Hippocampal formation (tissue), 2 donors: ENCODE results near the gene GOLM1.
"Not testable (repeated sequence)": the region's sequence is repeated elsewhere in the genome, so short reads cannot be mapped to it uniquely, and the experiment has no call there.

Experiments
- DNase-seq, 2 donors: peaks; one replicate each; lab custom pipeline; 2025; lab: John Stamatoyannopoulos, UW

GOLM1 gene

DNA sequence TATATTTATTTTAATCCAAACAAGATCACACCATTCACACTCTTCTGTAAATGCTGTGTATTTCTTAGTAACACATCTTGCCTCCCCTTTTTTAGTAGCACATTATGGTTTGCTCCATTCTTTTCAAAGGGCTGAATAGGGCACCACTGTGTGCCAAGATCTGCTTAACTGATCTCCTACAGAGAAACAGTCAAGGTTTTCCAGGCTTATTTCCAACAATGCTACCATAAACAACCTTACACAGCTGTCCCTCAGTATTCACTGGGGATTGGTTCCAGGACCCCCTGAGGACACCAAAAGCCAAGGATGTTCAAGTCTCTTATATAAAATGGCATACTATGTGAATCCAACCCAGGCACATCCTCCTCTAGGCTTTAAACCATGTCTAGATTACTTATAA lies 16.5 kb downstream of the GOLM1 start:
- peak in 1 of 2 donors; percentile 45 for DNase-seq

DNA sequence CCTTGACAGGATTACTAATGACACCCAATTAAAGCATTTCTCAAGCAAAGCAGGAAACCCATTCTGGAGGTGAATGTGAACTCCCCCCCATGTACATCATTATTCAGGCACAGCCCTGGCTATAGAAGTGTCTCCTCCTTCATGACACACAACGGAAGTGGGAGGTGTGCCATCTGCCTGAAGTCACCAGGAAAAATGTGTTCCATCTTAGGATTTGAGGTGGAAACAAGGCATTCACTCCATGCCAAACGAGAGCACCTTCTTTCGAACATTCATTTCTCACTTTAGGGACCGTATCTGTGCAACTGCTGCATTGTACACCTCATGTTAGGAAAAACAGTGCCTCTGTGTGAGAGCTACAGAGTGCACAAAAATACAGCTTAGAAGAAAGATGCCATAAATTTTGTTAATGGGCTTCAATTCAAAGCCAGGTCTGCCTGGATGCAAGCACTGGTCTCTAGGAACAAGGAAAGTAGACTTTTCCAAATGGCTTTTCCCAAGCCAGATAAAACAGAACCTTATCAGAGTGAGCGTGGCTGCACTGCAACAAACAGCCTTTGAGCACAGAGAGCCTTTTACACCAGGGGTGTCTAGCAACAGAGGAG lies 19.4 kb downstream of the GOLM1 start:
- DNase-seq = no peak

DNA sequence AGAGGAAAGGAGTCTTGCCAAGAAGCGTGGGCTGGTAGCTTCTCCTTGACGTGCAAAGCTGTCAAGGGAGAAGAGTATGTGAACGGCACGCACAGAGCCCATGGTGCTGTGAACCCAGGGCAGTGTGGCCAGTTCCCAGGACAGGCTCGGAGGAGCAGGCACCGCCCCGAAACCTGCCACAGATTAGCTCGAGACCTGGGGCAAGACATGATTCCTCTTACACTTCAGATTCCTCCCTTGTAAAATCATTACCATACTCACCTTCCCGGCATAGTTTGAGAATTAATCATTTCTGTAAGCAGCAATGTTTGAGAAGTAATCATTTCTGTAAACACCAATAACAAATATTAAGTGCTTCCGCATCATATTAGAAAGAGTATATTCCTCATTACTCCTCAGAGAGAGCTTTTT lies 19.9 kb downstream of the GOLM1 start:
- no peak for DNase-seq

DNA sequence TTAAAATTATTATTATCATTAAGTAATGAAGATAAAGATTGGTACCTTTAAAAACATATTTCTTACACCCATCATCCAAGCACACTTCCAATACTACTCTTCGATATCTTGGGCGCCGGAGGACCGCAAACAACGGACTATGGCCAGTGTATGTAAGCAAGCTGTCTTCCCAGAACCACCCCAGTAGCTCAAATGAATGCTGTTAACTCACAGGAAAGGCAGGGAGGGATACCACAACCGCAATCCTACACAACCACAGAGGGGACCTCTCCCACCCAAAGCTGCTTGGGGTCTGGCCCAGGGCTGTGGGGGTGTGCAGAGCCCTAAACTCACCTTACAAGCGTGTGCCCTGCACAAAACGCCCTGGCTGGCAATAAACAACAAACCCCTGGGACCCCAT lies 20.6 kb downstream of the GOLM1 start:
- no peak for DNase-seq

DNA sequence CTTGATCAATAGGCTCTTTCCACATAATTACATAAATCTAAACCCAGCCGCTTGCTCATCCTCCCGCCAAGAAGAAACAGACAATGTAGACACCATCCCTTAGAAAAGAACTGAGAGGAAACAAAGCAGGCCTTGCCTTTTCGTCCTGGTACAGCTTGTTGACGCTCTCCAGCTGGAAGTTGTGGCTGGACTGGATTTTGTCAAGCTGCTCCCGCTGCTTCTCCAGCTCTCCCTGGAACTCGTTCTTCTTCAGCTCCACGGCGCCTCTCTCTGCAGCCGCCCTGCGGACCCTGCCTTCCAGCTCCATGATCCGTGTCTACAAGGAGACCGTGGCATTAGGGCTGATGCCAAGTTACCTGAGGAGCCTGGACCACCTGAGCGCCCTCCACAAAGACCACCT lies 22.1 kb downstream of the GOLM1 start:
- peak in 1 of 2 donors; percentile 33 for DNase-seq

DNA sequence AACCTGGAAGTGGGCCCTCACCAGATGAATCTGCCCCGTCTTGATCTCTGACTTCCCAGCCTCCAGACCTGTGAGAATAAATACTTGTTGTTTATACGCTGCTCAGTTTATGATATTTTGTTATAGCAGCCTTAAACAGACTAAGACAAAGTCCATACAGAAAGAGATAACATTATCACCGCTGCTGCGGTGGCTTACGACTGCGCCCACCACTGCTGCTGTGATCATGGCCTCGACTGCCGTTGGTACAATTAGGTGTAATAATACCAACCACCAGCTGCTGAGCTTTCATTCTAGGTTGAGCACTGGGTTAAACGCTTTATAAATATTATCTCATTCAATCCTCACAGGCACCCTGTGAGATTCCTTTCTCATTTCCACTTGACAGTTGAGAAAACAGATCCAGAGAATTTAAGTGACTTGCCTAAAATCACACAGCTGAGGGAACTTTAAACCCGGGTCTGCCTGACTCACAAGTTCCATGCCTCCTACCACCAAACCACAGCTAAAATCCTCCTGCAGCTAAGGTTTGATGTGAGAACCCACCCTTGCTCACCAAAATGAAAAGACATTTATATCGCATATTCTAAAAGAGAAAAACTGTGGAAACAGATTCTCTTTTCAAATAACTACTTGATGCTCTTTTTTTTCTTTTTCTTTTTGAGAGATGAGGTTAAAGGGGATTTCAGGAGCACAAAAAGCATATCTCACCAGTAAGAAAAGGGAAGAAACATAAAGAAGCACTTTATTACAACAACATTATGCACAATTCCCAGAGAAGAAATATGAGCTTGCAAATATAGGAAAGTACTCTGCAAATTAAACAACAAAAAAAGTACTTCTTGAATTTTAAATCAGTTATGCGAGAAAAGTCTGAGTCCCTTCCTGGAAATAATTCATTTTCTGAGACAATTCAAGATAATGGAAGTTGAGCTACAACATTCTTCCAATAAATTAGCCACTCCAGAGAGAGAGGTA lies 23.9 kb downstream of the GOLM1 start:
- DNase-seq = no peak

DNA sequence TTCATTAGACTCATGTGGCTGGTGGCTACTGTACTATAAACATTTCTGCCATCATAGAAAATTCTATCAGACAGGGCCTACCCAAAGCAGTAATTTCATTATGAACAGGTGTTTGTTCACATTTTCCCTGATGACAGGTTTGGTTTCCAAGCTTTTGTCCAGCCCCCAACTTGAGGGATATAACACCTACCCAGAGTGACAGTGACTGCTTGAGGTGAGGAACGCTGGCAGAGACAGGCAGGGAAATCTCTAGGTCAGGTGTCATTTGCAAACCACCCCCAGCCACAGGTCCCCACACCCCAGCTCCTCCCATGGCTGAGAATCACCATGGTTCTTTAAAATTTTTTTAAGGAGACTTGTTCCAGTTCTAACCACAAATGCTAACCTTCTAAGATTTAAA lies 25.5 kb downstream of the GOLM1 start:
- DNase-seq = no peak

DNA sequence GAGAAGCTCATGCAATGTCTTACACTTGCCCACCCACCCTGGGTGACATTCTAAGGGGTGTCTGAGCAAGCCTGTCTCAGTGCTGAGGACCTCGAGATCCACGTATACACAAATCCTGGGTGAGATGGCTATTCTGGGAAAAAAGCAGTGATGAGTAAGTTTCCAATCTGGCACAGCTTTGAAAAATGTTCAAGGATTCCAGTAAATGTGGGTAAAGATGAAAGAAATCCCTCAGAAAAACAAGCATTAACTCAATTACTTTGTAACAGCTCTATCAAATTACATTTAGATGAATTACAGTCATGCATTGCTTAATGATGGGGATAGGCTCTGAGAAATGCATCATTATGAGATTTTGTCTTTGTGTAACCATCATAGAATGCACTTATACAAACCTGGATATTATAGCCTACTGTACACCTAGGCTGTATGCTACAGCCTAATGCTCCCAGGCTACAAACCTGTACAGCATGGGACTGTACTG lies 26.9 kb downstream of the GOLM1 start:
- no peak for DNase-seq

DNA sequence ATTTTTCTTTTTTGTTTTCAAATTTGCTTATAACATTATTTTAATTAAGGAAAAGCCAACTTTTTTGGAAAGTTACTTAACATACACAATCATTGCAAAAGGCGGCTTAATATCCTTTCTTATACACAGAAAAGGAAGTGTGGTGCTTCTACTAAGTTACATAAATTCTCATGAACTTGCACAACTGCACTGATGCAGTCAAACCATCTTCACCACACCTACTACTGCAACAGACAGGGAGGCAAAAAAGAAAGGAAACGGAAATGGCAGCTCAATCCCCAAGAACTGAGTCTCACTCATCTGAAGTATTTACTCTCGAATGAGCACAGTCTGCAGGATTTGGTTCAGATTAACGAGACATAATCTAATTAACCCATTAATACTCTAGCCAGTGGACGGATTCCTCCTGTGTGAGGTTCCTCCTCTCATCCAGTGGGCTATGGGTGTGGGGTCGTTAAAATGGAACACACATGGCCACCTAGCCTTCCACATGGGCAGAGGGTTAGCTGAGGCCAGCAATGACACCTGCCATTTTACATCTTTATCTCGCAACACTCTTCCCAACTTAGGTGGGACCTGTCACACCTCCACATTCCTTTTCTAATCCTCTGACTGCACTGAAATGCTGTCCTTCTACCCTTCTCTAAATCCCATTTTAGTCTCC lies 30.0 kb downstream of the GOLM1 start:
- no peak for DNase-seq

DNA sequence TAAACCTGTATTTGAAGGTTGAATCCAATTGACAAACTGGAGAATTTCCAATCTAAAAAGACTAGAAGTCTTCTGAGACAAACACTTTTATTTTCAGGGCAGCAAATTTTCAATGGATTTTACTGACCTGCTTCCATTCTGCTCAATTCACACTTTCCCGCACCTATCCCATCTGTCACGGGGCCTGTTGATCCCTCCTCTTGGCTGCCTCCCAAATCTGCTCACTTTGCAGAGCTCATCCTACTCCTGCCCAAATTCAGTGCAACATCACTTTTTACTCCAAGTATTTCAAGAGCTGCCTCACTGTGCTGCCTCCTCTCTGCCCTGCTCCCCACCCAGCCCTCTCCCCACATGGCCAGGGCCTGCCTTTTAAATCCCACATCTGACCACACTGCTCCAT lies 35.1 kb downstream of the GOLM1 start:
- no peak for DNase-seq

DNA sequence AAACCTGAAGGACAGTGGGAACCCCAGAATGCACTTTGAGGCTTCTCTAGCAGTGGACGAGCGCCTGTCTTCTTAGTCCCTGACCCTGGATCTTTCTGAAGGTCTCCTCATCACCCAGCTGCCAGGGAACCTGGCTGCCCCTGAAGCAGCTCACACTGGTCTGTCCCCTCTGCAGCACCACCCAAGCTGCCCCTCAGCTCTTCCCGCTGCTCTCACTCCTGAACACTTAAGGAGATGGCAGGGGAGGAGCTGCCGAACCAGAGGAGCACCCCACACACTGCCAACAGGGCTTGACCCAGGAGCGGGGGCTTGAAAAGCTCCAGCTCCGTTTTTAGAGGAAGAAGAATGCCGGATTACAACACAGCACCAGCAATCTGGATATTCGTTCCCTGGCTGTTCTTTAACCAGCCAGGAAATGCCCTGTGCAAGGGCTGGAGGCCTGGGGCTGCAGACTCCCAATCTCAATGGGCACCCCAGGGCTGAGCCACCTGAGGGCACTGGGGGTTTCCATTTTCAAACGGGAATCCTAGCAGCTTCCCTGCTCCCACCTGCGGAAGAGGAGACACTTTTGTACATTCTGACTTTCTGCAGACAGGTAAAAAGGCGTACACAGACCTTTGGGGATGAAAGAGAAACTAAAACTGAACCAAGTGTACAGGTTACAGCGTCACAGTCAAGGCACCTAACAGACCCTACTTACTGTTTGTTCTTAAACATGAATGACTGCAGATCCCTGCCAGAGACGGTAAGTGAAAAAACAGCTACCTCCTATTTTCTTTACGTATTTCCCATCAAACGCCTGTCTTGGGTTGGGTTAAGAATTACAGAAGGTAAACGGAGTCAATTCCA lies 36.3 kb downstream of the GOLM1 start:
- no peak for DNase-seq

DNA sequence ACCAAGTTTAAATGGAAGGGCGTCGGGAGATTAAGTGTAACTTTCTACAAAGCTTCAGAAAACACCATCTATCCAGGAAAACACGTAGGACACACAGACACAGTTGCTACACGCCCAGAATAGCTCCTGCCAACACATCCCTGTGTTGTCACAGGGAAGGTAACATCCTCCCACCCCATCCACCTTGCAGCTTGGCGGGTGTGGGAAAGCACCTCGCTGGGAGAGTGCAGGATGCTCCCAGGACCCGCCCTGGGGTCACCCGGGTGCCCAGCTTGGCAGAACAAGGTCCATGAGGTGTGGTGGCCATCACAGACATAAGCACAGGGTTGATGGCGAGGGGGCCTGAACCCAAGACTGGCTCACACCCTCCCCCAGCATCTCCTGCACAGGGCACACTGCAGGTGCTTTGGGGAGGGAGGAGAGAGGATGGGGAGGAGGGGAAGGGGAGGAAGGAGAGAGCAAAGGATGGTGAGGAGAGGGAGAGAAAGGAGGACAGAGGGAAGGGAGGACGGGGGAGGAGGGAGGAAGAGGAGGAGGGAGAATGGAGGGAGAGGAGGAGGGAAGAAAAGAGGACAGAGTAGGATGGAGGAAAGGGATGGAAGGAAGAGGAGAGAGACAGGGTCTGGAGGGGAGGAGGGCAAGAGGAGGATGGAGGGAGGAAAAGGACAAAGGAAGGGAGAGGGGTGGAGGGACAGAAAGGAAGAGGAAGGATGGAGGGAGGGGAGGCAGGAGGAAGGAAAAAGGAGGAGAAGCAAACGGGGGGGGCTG lies 37.2 kb downstream of the GOLM1 start:
- no peak for DNase-seq

DNA sequence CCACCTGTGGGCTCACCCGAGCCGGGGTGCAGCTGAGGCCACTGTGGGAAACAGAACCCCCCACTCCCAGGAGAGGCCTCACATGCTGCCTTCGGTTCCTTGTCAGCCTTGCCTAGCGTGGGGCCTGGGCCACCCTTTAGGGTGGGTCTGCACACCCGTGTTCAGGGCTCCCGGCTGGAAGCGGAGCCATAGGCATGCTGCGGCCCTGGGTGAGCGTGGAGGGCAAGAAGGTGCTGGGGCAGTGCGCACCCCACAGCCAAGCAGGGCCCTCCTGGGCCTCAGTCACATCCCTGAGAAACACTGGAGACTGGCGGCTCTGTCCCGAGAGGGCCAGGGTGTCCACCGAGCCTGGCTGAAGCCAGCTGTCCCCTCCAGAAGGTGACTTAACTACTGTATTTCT lies 41.9 kb downstream of the GOLM1 start:
- no peak for DNase-seq

DNA sequence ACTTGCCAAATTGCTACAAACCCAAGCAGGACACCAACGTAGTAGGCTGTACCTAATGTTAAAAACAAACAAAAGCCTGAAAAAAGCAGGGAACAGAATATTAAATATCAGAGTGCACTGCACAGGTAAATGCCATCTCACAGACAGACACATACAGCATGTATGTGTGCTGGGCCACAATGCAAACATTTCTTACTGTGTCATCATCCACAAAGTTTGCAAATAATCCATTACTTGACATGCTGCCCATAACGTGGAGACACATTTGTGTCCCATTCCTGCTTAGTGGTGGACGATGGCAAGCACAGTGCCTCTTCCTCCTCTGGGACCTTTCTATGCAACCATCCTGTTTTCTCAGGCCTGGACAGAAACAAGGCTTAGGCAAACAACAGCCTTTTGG lies 44.7 kb downstream of the GOLM1 start:
- no peak for DNase-seq

DNA sequence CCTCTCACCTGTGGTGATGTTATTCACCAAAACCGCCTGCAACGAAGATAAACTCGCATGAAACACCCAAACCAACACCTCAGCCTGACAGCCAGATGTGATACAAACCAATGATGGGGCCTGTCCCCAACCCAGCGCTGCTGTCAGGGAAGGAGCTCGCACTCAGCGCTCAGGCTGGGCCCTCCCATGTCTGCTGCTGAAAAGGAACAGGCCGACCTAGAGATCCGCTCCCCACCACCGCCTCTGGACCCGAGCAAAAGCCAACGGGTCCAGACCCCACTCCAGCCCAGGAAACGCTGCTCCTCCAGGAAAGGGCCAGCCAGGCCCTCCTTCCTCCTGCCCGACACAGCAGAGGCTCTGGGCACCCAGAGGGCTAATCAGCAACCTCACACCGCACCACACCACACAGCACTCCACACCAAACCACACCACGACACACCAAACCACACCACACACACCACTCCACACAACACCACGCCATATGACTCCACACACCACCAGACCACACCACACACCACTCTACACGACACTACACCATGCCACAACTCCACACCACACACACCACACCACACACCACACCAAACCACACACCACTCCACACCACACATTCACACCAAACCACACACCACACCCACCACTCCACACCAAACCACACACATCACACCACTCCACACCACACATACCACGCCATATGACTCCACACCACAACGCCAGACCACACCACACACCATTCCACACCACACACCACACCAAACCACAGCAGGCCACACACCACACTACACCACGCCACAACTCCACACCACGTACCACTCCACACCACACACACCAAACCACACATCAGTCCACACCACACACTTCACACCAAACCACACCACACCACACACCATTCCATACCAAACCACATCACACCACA lies 46.5 kb downstream of the GOLM1 start:
- DNase-seq = no peak

DNA sequence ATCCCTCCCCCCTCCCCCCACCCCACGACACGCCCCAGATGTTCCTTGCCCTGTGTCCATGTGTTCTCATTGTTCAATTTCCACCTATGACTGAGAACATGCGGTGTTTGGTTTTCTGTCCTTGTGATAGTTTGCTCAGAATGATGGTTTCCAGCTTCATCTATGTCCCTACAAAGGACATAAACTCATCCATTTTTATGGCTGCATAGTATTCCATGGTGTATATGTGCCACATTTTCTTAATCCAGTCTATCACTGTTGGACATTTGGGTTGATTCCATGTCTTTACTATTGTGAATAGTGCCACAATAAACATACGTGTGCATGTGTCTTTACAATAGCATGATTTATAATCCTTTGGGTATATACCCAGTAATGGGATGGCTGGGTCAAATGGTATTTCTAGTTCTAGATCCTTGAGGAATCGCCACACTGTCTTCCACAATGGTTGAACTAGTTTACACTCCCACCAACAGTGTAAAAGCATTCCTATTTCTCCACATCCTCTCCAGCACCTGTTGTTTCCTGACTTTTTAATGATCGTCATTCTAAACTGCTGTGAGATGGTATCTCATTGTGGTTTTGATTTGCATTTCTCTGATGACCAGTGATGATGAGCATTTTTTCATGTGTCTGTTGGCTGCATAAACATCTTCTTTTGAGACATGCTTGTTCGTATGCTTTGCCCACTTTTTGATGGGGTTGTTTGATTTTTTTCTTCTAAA lies 51.2 kb downstream of the GOLM1 start:
- not testable (repeated sequence) for DNase-seq

DNA sequence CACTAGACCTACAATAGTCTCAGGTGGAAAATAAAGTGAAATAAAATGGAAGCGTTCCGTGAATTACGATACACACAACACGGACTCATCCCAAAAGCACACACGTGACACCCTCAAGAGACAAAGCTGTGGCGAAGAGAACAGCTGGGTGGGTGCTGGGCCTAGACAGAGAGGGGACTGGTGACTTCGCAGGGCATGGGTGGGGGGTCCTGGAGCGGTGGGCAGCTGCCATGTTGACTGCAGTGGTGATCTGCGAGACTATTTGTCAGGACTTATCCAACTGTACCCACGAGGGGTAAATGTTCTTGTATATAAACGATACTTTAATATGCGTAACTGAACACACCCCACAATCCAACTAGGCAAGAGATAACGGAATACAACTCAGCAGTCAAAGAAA lies 52.0 kb downstream of the GOLM1 start:
- DNase-seq = no peak

DNA sequence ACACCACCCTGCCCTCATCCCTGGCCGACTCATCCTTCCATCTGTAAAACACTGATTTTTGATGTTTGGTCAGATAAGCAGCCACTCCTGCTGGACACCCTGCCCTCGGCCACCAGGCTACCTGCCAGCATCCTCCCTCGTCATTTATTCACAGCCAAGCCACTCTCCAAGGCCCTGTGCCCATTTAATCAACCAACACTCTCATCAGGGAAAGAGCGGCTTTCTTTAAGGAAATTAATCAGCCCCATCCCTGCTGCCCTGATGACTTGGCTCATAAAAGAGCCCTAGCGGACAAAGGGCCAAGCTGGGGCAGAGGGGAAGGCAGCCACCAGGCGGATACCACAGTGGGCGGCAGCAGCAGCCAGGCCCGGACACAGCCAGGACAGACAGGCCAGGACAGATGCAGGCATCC lies 52.4 kb downstream of the GOLM1 start:
- DNase-seq = no peak

DNA sequence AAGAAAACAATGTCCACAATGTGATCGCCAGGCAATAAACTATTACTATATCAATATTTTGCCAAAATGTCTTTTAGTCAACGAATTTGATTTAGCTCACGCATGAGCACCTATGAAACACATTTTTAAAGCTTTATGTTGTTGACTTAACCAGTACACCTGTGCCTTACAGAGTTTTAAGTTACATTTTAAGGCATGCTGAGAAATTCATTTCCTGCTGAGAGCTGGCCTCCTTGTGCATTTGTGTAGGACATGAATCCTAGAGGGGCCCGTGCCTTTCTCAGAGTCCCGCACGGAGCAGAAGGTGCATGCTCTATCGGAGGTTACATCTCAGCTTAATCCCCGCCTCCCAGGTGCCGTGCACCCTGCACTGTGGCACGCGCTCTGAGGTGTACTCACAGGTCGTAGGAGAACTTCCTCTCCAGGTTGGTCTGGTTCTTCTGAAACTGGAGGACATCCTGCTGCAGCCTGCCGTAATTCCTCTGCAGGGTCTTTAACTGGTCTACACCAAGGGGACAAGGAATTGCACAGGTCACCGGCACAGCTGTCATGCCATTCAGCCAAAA lies 53.2 kb downstream of the GOLM1 start:
- no peak for DNase-seq
